ENCODE results near the gene PPP2R5A.

PPP2R5A gene

DNA sequence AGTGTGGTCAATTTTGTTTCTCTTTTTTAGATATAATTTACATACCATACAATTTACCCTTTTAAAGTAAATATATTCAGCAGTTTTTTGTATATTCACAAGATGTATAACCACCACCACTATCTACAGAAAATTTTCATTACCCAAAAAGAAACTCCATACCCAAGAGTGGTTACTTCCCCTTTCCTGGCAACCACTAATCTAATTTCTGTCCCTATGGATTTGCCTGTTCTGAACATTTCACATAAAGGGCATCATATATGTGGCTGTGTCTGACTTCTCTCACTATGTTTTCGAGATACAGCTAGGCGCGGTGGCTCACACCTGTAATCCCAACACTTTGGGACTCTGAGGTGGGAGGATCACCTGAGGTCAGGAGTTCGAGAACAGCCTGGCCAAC, 115.8 kb downstream of the PPP2R5A start:
- H3K4me3 ChIP-seq (ENCODE audit: insufficient read depth, low read depth, low read length, poor library complexity, severe bottlenecking): no peak overlapping the region
- no peak for DNase-seq
- no peak overlapping the region for H3K27ac ChIP-seq (ENCODE audit: insufficient read depth, low read length, poor library complexity, severe bottlenecking)
- H3K9me3 ChIP-seq (ENCODE audit: control insufficient read depth, low read length): no peaks in the 10 kb centered on the region
- peaks cover 4% of the 10 kb centered on the region for H3K36me3 ChIP-seq (ENCODE audit: control insufficient read depth, insufficient read depth, low read length)
- no peaks in the 10 kb centered on the region for H3K27me3 ChIP-seq (replicated peaks; ENCODE audit: control insufficient read depth, insufficient read depth, low read length, poor library complexity, severe bottlenecking)
- H3K4me1 ChIP-seq (ENCODE audit: control insufficient read depth, insufficient read depth, low read length, poor library complexity, severe bottlenecking): no peaks in the 10 kb centered on the region

DNA sequence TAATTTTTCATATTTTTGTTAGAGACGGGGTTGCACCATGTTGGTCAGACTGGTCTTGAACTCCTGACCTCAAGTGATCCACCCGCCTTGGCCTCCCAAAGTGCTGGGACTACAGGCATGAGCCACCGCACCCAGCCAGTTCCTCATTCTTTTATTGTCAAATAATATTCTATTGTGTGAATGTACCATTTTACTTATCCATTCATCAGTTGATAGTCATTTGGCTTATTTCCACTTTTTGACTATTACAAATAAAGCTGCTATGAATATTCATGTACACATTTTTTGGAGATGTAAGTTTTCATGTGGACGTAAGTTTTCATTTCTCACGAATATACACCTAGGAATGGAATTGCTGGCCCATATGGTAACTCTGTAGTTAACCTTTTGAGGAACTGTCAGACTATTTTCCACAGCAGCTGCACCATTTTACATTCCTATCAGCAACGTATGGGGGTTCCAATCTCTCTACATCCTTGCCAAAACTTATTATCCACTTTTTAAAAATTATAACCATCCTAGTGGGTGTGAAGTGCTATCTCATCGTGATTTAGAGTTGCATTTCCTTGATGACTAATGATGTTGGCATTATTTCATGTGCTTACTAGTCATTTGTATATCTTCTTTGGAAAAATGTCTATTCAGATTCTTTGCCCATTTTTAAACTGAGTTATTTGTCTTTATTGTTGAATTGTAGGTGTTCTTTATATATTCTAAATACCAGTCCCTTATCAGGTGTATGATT, 116.8 kb downstream of the PPP2R5A start:
- Histone ChIP-seq H3K9me3 (ENCODE audit: control insufficient read depth, low read length) (no peaks in the 10 kb centered on the region), H3K4me1 (ENCODE audit: control insufficient read depth, insufficient read depth, low read length, poor library complexity, severe bottlenecking) (no peaks in the 10 kb centered on the region), H3K36me3 (ENCODE audit: control insufficient read depth, insufficient read depth, low read length) (peaks cover 10% of the 10 kb centered on the region), H3K27ac (ENCODE audit: insufficient read depth, low read length, poor library complexity, severe bottlenecking) (no peak overlapping the region), H3K4me3 (ENCODE audit: insufficient read depth, low read depth, low read length, poor library complexity, severe bottlenecking) (no peak overlapping the region), H3K27me3 (replicated peaks; ENCODE audit: control insufficient read depth, insufficient read depth, low read length, poor library complexity, severe bottlenecking) (no peaks in the 10 kb centered on the region)
- no peak for DNase-seq

DNA sequence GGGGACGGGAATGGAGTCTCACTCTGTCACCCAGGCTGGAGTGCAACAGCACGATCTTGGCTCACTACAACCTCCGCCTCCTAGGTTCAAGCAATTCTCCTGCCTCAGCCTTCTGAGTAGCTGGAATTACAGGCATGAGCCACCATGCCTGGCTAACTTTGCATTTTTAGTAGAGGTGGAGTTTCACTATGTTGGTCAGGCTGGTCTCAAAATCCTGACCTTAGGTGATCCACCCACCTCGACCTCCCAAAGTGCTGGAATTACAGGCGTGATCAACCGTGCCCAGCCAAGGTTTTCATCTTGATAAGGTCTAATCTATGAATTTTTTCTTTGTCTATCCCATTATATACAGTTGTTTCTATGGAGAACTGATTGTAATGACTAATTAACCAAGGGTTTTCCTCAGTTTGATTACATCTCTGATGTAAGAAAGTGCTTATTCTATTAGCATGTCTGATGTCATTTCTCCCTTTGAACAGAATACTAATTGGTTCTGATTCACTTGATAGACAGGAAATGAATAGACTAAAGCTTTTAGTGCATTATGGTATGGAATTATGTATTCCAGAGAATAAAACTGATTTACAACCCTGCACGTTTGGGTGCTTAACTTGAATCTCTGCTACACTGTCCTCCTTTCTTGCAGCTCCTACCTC, 117.6 kb downstream of the PPP2R5A start:
- H3K27ac ChIP-seq (ENCODE audit: insufficient read depth, low read length, poor library complexity, severe bottlenecking): no peak overlapping the region
- H3K36me3 ChIP-seq (ENCODE audit: control insufficient read depth, insufficient read depth, low read length): peaks cover 17% of the 10 kb centered on the region
- H3K27me3 ChIP-seq (replicated peaks; ENCODE audit: control insufficient read depth, insufficient read depth, low read length, poor library complexity, severe bottlenecking): no peaks in the 10 kb centered on the region
- H3K9me3 ChIP-seq (ENCODE audit: control insufficient read depth, low read length): no peaks in the 10 kb centered on the region
- DNase-seq: no peak
- no peaks in the 10 kb centered on the region for H3K4me1 ChIP-seq (ENCODE audit: control insufficient read depth, insufficient read depth, low read length, poor library complexity, severe bottlenecking)
- no peak overlapping the region for H3K4me3 ChIP-seq (ENCODE audit: insufficient read depth, low read depth, low read length, poor library complexity, severe bottlenecking)

DNA sequence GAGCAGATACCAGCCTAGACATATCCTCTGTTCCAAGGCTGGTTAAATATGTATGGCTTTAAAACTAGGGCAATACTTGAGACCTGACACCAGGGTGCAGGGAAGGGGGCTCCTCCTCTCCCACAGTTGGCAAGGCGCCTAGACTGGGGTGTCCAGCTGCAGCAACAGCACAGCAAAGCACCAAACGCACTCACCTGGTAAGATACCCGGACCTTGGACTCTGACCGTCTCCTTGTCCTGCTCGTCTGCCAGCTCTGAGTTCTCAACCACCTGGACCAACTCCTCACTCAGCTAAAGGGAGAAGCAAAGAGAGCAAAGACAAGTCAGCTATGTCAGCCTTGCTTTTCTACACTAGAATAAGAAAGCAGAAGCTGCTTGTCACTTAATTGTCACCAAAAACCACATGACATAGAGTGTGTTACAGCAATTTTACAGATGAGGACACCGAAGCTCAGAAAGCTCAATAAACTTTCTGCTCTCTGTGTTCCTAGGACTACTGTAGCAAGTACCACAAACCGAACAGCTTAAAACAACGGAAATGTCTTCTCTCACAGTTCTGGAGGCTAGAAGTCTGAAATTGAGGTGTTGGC, 125.1 kb downstream of the PPP2R5A start:
- Histone ChIP-seq H3K4me1 (ENCODE audit: control insufficient read depth, insufficient read depth, low read length, poor library complexity, severe bottlenecking) (peaks cover 7% of the 10 kb centered on the region), H3K9me3 (ENCODE audit: control insufficient read depth, low read length) (no peaks in the 10 kb centered on the region), H3K4me3 (ENCODE audit: insufficient read depth, low read depth, low read length, poor library complexity, severe bottlenecking) (no peak overlapping the region), H3K27ac (ENCODE audit: insufficient read depth, low read length, poor library complexity, severe bottlenecking) (no peak overlapping the region), H3K27me3 (replicated peaks; ENCODE audit: control insufficient read depth, insufficient read depth, low read length, poor library complexity, severe bottlenecking) (no peaks in the 10 kb centered on the region), H3K36me3 (ENCODE audit: control insufficient read depth, insufficient read depth, low read length) (peaks cover 39% of the 10 kb centered on the region)
- DNase-seq: no peak

Data from effector memory CD4-positive, alpha-beta T cell (primary cell).